Endodermal cell (in vitro differentiated cells): ENCODE data around the gene ASNSD1. TPM values are rescaled to one million over a fixed set of nuclear protein-coding genes. Genes with fewer than 3 reads are reported as not detected.
A peak's percentile ranks its signal among the peaks of the same experiment; 100 is the strongest.

Experiments used
- DNase-seq: peaks from one replicate; pipeline ENCODE4 v3.0.0-alpha.2; 2017
- H3K27ac ChIP-seq: 2 replicates; pipeline ENCODE4 v1.5.1; 2013; ENCODE audit warnings: mild to moderate bottlenecking, low read depth, low read length, moderate library complexity
- H3K27me3 ChIP-seq: 2 replicates; pipeline ENCODE4 v1.6.1; 2013; ENCODE audit warnings: mild to moderate bottlenecking, low read length, moderate library complexity; ENCODE audit not compliant: insufficient read depth, control insufficient read depth, poor library complexity, severe bottlenecking
- H3K36me3 ChIP-seq: 2 replicates; pipeline ENCODE4 v1.7.0; 2013; ENCODE audit warnings: mild to moderate bottlenecking, low read length, moderate library complexity; ENCODE audit not compliant: control insufficient read depth, insufficient read depth
- H3K4me1 ChIP-seq: one replicate; pipeline ENCODE4 v1.7.0; 2013; ENCODE audit warnings: low read length; ENCODE audit not compliant: control insufficient read depth, insufficient read depth
- H3K4me3 ChIP-seq: 2 replicates; pipeline ENCODE4 v1.5.1; 2013; ENCODE audit warnings: mild to moderate bottlenecking, low read length, moderate library complexity
- H3K9ac ChIP-seq: 2 replicates; pipeline ENCODE4 v1.6.1; 2013; ENCODE audit warnings: mild to moderate bottlenecking, low read length, moderate library complexity; ENCODE audit not compliant: poor library complexity, severe bottlenecking; ENCODE audit errors: extremely low read depth
- H3K9me3 ChIP-seq: 2 replicates; pipeline ENCODE4 v1.6.1; 2013; ENCODE audit warnings: mild to moderate bottlenecking, low read length, moderate library complexity; ENCODE audit not compliant: control insufficient read depth
- H3K27ac Mint-ChIP-seq: 2 replicates; pipeline ENCODE4 v1.8.0; 2020; ENCODE audit warnings: mixed read lengths
- H3K27me3 Mint-ChIP-seq: 2 replicates; pipeline ENCODE4 v1.8.0; 2021; ENCODE audit warnings: mild to moderate bottlenecking, mixed read lengths; ENCODE audit not compliant: insufficient read depth
- H3K36me3 Mint-ChIP-seq: 2 replicates; pipeline ENCODE4 v1.8.0; 2020; ENCODE audit warnings: low read depth, mixed read lengths
- H3K4me1 Mint-ChIP-seq: 2 replicates; pipeline ENCODE4 v1.8.0; 2020; ENCODE audit warnings: mixed read lengths
- H3K4me3 Mint-ChIP-seq: 2 replicates; pipeline ENCODE4 v1.8.0; 2020; ENCODE audit warnings: mild to moderate bottlenecking, moderate library complexity, mixed read lengths
- H3K9me3 Mint-ChIP-seq: 2 replicates; pipeline ENCODE4 v1.8.0; 2020; ENCODE audit warnings: mild to moderate bottlenecking, mixed read lengths
- WGBS, 2 experiments: methylation state at CpG; one replicate each; pipeline versions ENCODE4 v1.1.5 to v1.1.7; 2013; ENCODE audit warnings: missing lambda C conversion rate in 2 of 2, mixed read lengths in 1 of 2; ENCODE audit not compliant: insufficient coverage in 1 of 2, insufficient read length in 1 of 2; 5-methylcytosine and 5-hydroxymethylcytosine counted together
- total RNA-seq, 2 donors: library from RNA; stranded (reverse); fragmentation: NEBNext Ultra II Directional in 1 of 2; extraction: Animal tissue kit (Norgen Biotek cat#: 25700) in 1 of 2; gene quantifications; 2 replicates in 1 of 2; 3 replicates in 1 of 2; pipeline ENCODE4 v1.2.1, GENCODE V29; 2021
- TF ChIP-seq, protein P1 (sequence below): fragments of 200-600 bp; sonication (generic); conservative IDR thresholded peaks from 2 replicates; pipeline ENCODE4 v1.5.0; 2021; ENCODE audit warnings: antibody characterized with exemption, mild to moderate bottlenecking

ASNSD1 gene
- total RNA-seq, 2 donors from 2014 or later = 43.3 to 56.2 TPM

DNA sequence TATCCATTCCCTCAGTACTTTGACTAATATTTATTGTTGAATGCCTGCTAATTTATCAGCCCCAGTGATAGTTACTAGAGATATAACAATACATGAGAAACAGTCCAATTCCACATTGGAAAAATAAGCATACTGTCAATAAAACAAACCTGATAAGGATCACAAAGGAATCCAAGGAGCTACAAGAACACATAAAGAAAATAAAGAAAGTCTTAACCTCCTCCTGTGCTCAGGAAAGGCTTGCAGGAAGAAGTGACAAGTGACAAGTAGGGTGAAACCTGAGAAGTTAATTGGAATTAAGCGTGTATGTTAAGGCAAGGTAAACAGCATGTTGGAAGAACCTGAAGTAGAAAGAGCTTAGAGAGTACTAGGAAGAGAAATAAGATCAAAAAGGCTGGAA lies 20.3 kb upstream of the ASNSD1 start:
- no peak overlapping the region for H3K4me3 Mint-ChIP-seq
- Histone ChIP-seq H3K4me1 (peaks cover 14% of the 10 kb centered on the region), H3K9ac (no peak overlapping the region), H3K36me3 (no peaks in the 10 kb centered on the region), H3K27ac (no peak overlapping the region), H3K27me3 (no peaks in the 10 kb centered on the region), H3K4me3 (peak overlapping the region; percentile 63), H3K9me3 (no peaks in the 10 kb centered on the region)
- peak overlapping the region; percentile 11 for H3K27ac Mint-ChIP-seq
- TF ChIP-seq, protein P1, sequence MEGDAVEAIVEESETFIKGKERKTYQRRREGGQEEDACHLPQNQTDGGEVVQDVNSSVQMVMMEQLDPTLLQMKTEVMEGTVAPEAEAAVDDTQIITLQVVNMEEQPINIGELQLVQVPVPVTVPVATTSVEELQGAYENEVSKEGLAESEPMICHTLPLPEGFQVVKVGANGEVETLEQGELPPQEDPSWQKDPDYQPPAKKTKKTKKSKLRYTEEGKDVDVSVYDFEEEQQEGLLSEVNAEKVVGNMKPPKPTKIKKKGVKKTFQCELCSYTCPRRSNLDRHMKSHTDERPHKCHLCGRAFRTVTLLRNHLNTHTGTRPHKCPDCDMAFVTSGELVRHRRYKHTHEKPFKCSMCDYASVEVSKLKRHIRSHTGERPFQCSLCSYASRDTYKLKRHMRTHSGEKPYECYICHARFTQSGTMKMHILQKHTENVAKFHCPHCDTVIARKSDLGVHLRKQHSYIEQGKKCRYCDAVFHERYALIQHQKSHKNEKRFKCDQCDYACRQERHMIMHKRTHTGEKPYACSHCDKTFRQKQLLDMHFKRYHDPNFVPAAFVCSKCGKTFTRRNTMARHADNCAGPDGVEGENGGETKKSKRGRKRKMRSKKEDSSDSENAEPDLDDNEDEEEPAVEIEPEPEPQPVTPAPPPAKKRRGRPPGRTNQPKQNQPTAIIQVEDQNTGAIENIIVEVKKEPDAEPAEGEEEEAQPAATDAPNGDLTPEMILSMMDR = no peak
- WGBS, 2 experiments = 6 to 33% methylated on average over 1 of the region's 1 CpG
- H3K4me1 Mint-ChIP-seq = peaks cover 32% of the 10 kb centered on the region
- no peaks in the 10 kb centered on the region for H3K36me3 Mint-ChIP-seq
- no peaks in the 10 kb centered on the region for H3K9me3 Mint-ChIP-seq
- no peak for DNase-seq
- no peaks in the 10 kb centered on the region for H3K27me3 Mint-ChIP-seq

DNA sequence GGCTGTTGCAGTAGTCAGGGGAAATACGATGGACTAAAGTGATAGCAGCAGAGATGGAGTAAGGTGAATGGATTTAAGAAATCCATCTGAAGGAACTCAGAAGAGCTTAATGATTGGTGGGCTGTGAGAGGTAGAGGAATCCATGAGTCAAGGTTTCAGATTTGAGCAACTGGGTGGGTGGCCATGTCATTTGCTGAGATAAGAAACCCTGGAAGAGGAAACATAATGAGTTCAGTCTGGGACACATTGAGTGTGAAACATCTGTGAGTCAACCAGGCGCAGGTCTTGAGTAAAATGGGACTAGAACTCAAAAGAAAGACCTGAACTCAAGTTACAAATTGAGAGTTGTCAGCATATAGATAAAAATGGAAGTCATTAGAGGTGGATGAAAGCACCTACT lies 19.7 kb upstream of the ASNSD1 start:
- Histone ChIP-seq H3K9me3 (no peaks in the 10 kb centered on the region), H3K4me3 (peak overlapping the region; percentile 63), H3K4me1 (peaks cover 14% of the 10 kb centered on the region), H3K27ac (no peak overlapping the region), H3K9ac (no peak overlapping the region), H3K27me3 (no peaks in the 10 kb centered on the region), H3K36me3 (no peaks in the 10 kb centered on the region)
- TF ChIP-seq, protein P1 = no peak
- no peak for DNase-seq
- no peak overlapping the region for H3K4me3 Mint-ChIP-seq
- H3K9me3 Mint-ChIP-seq = no peaks in the 10 kb centered on the region
- H3K4me1 Mint-ChIP-seq = peaks cover 32% of the 10 kb centered on the region
- H3K27me3 Mint-ChIP-seq = no peaks in the 10 kb centered on the region
- no peaks in the 10 kb centered on the region for H3K36me3 Mint-ChIP-seq
- 84 to 100% methylated on average over 2 of the region's 2 CpGs for WGBS, 2 experiments
- no peak overlapping the region for H3K27ac Mint-ChIP-seq

DNA sequence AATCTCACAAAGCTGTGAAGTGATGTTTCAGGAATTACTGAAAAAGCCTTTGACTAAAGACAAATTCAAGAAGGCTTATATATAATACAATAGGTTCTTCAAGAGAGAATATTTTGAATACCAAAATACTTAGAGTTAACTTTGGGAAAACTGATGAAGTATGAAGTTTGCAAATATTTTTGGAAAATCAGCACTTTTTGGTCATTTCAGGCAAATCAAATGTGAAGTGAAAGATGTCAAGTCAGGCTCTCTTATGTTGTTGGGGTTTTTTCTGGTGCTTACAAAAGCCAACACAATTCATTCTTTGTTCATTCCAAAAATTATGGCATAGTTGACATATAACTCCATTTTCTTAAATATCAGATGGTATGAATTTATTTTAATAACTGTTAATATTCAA lies 14.7 kb upstream of the ASNSD1 start:
- Mint-ChIP-seq H3K27me3 (no peaks in the 10 kb centered on the region), H3K36me3 (no peaks in the 10 kb centered on the region), H3K27ac (no peak overlapping the region), H3K4me3 (no peak overlapping the region), H3K4me1 (peaks cover 7% of the 10 kb centered on the region), H3K9me3 (peaks cover 10% of the 10 kb centered on the region)
- Histone ChIP-seq H3K4me1 (no peaks in the 10 kb centered on the region), H3K9ac (no peak overlapping the region), H3K27ac (no peak overlapping the region), H3K27me3 (no peaks in the 10 kb centered on the region), H3K9me3 (peaks cover 11% of the 10 kb centered on the region), H3K36me3 (no peaks in the 10 kb centered on the region), H3K4me3 (no peak overlapping the region)
- DNase-seq = no peak
- TF ChIP-seq, protein P1 = no peak
